GM19328 (cell line): ENCODE data around the gene C4orf50.
"Not testable (repeated sequence)": the region's sequence is repeated elsewhere in the genome, so short reads cannot be mapped to it uniquely, and the experiment has no call there.

Source experiments
- ATAC-seq: cut with Tn5 transposase; IDR thresholded peaks from one replicate; pipeline ENCODE4 v1.9.1; 2021; ENCODE audit warnings: mild to moderate bottlenecking, moderate library complexity; ENCODE audit not compliant: unreplicated experiment

C4orf50 gene

DNA sequence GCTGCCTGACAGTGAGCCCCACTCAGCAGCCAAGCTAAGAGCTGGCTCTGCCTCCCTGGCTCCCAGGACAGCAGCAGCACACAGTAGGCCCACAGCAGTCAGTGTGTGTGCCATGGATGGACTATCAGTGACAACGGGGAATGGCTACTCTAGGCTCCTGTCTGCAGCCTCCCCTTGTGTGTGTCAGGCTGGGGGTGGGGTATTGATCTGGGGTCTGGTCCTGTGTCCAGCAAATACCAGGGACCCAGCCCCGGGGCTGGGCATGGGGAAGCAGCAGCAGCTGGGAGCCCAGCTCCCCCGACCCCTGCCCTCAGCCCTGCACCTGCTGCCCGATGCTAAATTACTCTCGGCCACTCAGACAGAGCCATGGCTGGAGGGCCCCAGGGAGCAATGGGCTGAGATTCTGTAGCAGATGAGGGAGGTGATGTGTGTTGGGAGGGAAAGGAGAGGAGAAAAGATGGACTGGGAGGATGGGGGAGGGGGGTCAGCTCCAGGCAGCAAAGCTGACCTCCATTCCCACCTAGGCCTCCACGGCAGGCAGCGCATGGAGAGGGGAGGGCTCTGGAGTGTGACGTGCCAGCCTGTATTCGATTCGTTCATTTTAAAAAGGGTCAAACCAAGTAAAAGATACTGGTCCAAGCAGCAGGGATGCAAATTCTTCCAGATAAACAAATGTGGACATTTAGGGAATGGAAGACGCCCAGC lies 64.0 kb downstream of the C4orf50 start:
- no peak for ATAC-seq

DNA sequence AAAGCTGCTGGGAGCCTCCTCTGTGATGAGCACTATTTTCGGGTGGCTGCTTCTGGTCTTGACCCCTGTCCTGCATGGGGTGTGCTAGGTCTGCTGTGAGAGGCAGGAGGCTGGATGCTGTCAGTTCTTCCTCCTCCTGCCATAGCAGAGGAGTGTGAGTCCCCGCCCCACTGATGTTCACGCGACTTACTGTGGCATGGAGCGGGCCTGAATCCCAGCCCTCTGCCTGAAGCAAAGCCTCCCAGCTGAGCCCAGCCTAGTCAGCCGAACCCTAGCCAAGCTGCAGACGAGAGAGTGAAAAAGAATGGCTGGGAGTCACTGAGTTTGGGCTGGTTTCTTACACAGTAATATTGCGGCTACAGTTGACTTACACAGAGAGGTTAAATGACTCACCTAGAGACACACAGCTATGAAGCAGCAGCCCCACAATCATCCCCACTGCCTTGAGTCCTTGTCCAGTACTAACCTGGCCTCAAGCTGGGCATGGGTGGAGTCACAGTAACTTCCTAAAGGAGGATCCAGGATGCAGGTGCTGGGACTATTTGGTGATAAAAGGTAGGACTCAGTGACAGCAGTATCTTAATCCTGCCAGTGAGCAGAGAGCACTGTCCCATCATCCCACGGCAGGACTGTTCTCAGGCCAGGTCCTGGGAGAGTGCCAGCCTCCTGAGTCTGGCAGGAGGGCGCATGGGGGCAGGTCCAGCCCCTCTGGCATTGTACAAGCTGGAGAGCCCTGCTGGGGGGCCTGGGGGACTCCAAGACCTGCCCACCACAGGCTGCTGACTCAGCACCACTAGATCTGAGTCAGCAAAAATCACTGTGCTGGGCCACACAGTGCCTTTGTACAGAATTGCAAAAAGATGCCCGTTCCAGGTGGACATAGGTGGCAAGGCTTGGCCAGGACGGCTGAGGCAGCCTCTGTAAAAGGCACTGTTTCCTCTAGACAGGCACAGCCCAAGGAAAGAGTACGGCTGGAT lies 65.0 kb downstream of the C4orf50 start:
- ATAC-seq, result no peak

DNA sequence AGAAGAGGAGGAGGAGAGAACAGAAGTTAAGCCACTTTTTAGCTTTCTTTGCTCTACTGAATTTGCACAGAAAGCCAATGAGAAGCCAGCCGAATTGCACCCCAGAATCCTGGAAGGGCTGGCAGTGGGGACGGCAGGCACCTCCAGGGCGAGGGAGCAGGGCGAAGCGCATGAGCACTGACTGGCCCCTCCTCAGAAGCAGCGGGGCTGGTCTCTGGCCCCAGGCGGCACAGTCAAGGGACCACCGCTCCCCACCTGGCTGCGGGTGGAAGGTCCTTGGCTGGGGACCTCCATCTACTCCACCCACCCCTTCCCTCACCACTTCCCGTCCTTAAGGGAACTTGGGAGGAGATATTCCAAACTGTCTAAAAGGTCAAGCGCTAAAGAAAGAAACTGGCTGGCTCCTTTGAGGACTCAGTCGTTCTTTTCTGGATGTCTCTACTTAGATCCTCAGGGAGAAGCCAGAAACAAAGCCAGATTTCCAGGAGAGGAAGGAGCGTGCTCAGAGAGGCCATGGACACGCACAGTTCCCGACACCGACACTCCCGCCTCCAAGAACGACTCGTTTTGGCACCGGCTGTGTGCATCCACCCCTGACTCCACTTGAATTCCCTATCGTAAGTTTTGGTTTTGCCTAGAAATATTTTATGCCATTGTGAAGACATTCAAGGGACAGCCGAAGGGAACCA lies 65.8 kb downstream of the C4orf50 start:
- ATAC-seq, result no peak

DNA sequence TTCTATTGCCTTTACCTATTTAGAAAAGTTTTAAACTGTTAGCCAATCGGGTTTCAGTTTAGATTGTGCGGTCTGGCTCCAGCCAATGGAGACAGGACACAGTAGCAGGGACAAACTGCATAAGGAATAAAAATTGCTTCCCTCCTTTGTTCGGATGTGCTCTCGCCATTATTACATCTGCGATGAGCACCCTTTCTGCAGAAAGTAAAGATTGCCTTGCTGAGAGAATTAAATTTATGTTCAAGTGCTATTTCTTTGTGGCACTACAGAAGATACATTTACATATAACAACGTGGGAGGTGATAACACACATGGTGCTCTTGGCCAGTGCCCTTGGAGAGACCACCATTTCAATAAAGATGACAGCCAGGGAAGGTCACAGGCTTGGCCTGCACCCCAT lies 71.6 kb downstream of the C4orf50 start:
- not testable (repeated sequence) for ATAC-seq

DNA sequence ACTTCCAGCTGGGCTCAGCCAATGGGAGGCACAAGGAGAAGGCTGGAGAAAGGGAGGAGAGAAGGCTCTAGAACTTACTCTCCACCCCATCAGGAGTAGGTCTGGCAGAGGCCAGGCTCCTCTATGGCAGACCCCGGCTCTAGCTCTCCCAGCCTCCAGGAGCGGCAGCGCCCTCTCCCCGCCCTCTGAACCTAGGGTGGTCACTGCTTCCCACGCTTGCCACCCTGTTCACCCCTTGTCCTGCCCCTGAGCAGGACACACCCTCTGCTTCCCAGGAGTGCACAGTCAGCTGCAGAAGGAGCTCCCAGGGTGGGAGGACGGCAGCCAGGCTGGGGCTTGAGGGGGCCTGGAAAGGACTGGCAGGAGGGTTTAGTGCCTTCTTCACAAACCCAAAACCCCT lies 72.3 kb downstream of the C4orf50 start:
- ATAC-seq, result no peak

DNA sequence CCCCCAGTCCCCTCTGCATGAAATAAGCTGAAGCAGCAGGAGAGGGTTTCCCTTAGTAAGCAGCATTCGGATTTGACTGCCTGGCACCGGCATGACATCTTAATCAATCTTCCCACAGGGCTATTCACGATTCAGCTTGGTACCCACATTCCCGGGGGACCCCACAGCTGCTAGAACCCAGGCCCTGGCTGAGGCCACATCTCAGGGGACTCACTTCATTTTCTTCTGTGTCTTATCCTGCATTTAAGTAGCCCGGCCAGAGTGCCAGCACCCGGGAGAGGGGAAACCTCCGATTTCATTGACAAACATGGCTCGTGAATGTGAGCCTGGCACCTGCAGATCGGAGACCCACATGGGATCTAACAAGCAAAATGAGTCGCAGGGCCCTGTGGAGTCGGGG lies 73.1 kb downstream of the C4orf50 start:
- ATAC-seq, result no peak

DNA sequence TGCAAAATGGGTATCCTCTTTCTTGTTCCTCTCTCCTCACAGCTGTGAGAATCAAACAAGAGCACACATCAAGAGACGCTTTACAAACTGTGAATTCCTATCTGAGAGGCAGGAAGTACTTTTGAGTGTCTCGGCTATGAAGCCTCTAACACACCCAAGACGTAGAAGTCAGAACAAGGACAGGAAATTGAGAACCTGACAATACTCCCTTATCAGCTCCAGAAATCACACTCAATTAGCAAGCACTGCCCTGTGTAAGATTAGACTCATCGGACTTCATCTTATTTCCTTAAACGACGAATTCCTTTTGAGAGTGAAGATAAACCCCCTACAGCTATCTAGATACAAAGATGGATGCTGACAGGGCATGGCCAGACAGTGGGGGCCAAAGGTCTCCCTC lies 74.7 kb downstream of the C4orf50 start:
- no peak for ATAC-seq

DNA sequence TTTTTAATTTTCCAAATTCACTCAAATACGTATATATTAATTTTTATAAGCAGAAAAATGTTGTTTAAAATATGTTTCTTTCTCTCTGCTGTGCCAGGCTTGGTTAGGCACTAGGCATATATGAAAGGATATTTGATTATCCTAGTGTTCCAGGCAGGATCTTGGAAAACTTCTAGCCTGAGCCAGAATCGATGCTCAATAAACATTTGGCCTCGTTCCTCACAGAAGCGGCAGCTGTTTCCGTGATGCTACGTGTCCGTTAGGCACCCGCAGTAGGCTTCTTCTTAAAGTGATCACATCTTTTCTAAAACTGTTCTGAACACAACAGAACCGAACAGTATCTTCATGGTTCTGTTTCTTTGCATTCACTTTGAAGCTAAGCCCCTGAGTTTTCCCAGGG lies 75.3 kb downstream of the C4orf50 start:
- ATAC-seq, result no peak

DNA sequence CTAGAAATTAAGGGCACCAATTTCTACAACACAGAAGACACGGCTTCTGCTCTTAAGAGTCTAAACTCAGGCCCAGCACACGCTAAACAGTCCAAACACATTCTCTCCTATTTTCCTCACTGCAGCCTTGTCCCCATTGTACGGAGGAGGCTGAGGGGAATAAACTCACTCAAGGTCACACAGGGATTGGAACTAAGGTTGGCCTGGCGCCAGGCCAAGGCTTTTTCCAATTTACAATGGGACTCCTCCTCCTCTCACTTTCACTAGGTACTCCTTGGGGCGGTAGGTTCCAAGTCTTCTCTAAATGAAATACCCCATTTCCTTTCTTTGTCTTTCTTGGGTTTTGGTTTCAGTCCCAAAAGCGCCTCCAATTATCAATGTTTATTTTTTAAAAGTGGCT lies 76.6 kb downstream of the C4orf50 start:
- no peak for ATAC-seq

DNA sequence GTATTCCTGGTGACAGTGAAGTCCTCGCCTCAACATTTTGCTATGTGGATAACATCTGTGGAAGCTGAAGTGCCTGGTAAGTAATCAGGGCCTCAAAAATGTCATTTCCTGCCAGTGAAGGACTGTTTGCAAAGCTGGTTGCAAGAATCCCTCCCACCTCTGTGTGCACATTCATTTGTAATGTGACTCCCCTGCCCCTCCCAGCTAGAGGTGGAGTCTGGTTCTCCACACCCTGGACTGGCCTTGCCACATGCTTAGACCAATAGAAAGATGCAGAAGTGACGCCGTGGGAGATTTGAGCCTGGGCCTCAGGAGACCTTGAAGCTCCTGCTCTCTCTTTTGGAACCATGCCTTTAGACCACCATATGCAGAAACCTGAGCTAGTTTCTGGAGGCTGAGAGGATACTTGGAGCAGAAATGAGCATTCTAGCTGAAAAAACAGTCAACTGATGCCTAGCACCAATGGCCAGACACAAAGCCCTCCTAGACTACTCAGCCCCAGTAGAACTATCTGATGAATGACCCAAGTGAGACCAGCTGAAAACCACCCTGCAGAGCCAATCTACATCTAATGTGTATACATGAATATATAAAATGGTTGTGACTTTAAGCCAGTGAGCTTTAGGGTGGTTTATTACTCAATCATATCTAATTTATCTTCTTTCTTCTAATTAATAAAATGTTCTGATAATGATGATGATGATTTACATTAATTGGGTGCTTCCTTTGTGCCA lies 77.6 kb downstream of the C4orf50 start:
- no peak for ATAC-seq

DNA sequence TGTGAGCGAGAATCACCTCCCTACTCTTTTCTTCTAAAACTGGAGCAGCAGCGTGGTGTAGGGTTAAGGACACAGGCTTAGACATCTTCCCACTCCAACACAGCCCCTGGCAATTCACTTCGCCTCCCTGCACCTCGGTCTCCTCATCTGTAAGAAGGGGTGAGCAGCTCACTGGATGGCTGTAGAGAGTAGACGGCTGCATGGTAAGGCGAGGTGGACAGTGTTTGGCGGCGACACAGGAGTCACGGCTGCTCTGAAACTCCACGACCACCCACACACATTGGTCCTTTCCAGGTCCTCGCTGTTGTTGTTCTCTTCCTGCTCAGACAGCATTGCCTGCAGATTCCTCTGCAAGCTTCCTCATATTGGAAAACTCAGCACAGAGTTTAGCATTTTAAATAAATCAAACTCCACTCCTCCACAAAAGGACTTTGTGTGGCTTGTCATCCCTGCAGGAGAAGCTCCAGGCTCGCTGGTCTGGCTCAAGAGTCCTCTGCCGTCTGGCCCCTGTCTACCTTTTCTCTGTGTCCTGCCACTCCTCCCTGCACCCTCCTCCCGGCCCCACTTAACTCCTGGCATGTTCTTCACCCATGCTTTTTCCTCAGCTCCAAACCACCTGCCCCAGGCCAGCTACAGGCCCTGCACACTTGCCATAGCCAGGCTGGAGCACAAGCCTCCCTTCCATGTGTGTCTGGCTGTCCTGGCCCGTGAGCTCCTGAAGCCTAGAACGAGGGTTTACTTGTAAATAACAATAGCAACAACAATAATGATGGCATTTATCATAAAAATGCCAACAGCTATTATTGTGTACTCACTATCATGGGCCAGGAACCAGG lies 84.0 kb downstream of the C4orf50 start:
- ATAC-seq, result no peak

DNA sequence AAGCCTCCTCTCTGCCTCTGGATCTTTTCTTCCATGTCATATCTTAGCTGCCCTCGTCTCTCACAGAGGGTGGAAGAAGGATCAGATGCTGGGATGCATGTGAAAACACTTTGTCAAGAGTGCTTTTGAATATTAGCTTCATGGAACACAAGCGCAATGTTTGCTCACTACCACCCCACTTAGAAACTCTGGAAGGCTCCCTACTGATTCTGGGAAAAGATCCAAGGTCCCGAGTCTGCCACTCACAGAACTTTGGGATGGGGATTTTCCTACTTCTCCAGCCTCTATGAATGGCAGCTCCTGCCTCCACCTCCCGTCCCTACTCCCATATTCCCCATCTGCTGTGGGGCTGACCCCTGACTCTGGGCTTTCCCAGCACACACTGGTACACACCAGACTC lies 85.1 kb downstream of the C4orf50 start:
- no peak for ATAC-seq

DNA sequence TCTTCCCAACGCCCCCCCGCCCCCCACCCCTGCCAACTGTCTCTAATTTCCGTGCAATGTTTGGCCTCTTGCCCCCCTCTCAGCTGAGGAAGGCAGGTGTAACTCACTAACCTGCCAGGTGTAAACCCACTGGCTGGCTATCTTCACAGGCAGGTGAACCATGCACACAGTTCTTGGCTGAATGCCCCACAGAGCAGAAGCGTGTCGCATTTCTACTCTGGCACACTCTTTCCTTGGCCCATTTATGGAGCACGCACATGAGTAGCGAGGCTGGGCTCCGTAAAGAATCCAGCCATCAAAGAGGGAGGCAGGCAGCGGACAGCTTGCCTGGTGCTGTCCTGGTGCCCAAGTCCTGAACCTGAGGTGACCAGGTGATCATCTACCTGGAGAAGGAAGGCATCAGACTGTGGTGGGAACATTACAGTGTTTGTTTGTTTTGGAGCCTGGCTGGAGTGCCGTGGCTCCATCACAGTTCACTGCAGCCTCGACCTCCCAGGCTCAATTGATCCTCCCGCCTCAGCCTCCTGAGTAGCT lies 86.1 kb downstream of the C4orf50 start:
- ATAC-seq, result no peak

DNA sequence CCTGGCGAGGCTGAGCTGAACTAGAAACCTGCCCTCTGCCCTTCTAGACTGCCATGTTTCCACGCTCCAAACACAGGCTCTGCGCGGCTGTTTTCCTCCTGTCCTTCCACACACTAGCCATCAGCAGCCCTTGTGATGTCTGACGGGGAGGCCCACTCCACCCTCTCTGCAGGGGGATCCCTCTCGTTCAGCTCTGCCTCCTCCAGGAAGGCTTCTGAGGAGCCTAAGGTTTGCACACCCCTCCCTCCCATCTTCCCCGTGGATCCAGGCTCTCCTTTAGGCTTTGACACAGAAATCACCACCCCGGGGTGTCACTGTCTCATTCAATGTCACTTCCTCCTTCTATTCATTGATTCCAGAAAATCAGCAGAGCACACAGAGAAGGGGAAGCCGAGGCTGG lies 86.7 kb downstream of the C4orf50 start:
- ATAC-seq, result no peak

DNA sequence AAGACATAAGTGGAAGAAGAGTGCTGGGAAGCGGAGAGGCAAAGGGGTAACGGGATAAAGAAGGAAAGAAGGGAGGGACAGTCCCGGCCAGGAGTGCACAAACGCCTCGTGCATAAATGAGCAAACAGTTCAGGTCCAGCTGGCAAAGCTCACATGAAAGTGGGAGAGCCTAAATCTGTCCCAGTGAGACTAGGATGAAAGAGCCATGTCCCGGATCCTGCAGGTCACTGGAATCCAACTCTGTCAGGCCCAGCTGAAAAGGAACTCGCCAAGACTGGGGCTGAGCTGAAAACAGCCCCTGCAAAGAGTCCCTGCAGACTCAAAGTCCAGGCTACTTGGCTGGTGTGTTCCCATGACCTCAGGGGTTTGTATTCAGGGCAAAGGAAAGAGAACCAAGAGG lies 87.4 kb downstream of the C4orf50 start:
- no peak for ATAC-seq

DNA sequence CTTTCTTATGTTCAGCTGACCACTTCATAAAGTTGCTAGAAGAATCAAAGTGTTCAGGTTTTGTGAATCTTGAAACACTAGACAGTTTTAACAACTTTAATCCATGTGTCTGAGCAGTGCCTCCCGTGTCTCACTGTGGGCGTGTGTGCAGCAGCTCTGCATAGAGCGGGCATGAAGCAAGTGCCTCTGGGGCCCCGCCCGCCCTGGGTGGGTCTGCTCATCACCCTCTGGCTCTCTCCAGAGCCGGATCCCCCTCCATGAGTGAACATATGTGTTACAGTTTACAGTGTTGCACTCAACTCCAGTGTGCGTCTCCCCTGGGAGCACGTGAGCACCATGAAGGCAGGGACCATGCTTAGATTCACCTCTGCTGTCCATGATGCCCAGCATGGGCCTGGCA lies 87.8 kb downstream of the C4orf50 start:
- ATAC-seq, result no peak

DNA sequence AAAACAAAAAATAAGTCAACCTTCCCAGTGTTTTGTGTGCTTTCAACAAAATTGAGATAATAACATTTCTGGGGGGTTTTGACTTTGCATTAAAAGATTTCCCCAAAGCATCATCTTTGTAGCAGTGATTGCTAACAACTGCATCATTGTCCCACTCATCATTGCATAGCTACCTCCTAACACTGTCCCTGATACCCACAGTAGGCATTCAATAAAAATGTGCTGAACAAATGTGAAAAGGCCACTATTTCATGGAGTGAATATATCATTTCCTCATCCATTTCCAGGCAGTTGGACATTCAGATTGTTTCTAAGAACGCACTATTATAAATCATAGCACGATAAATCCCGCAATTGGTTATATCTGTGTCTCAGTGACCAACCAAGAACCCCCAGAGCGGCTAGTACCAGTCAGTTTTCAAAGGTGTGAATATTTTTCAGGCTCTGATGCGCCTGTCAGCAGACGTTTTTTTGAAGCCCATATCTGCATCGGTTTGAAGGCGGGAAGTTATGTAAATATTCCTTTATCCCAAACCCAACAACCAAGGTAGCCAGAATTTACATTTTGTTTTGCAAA lies 89.3 kb downstream of the C4orf50 start:
- no peak for ATAC-seq

DNA sequence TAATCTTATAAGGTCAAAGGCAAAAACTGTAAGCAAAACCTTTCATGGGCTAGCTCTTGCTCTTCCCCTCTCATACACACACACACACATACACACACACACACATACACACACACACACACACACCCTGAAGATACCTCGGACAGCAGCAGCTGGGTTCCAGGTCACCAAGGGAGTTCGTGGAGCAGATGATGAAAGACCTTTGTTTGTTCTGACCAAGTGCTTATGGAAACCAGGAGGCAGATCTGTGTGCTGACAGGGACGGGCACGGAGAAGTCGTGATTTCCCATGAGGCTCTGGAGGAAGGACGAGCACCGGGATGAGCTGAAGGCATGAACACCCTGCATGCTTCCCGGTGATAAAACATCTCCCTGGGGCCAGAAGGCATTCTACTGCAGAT lies 90.0 kb downstream of the C4orf50 start:
- no peak for ATAC-seq

DNA sequence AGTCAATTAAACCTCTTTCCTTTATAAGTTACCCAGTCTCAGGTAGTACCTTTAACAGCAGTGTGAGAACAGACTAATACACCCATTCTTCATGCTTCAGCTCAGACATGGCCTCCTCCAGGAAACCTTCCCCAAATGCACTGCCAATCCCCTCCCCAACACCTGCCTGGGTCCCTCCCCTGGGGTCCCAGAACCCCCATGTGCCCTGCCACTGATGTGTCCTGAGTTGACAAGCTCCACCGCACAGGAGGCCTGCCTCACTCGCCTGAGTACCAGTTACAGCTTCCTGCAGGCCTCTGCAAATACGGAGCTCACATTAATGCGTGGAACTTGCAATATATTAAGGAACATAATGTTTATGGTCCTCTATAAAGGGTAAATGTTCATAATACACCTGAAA lies 90.5 kb downstream of the C4orf50 start:
- ATAC-seq, result no peak
